HG02588 (cell line): ENCODE results near the gene MRPS27.

Experiments used
- ATAC-seq: cut with Tn5 transposase; IDR thresholded peaks from one replicate; pipeline ENCODE4 v1.9.1; 2021; ENCODE audit warnings: mild to moderate bottlenecking, moderate library complexity; ENCODE audit not compliant: unreplicated experiment

Gene MRPS27

DNA sequence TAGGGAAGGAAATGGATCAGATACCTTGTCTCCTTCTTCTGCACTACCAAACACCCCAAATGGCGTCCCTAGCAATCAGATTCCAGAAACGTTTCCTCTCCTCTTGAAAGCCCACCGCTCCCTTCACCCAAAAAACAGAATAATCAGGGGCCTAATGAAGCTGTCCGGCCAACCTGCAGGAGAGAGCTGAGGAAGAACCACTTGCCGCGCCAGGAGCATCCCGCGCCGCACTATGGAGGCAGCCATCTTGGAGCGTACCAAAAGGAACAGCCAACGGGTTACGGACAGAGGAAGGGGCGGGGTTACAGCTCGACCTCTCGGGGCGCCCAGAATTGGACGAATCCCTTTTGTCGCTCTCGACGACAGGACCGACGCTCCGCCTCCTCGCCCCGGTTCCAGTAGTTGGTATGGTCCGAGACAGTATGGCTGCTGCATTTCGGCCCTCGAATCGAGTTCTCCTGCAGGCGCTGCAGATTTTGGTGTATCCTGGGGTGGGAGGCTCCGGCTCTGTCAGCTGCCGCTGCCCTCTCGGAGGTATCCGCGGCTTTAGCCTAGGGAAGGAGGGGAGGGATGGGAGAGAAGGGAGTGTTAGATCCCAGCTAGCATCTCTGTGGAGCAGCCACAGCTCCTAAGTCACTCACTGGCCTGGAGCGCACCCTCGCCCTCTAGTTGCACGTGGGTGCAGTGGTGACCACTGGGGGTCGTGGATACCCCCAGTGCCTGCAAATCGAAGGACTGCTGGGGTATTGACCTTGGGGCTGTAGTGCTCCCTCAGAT, at the start of gene MRPS27, which contains the start of gene PTCD2:
Gene MRPS27 (minus strand): TSS at position 265 of the 777 bp plus-strand sequence. CDS start 19 bp downstream, at position 246.
Gene PTCD2 (plus strand): TSS at position 398 of the 777 bp plus-strand sequence. CDS start 10 bp downstream, at position 408.
- peak; percentile 99 for ATAC-seq

- no peak for ATAC-seq
Measured at GRCh38 chr5:72369711-72370110, 49.7 kb upstream of the MRPS27 start.

GRCh38 chr5:72369301-72369700, 49.3 kb upstream of the MRPS27 start:
- ATAC-seq: no peak

GRCh38 chr5:72368271-72368670, 48.2 kb upstream of the MRPS27 start:
- no peak for ATAC-seq

DNA sequence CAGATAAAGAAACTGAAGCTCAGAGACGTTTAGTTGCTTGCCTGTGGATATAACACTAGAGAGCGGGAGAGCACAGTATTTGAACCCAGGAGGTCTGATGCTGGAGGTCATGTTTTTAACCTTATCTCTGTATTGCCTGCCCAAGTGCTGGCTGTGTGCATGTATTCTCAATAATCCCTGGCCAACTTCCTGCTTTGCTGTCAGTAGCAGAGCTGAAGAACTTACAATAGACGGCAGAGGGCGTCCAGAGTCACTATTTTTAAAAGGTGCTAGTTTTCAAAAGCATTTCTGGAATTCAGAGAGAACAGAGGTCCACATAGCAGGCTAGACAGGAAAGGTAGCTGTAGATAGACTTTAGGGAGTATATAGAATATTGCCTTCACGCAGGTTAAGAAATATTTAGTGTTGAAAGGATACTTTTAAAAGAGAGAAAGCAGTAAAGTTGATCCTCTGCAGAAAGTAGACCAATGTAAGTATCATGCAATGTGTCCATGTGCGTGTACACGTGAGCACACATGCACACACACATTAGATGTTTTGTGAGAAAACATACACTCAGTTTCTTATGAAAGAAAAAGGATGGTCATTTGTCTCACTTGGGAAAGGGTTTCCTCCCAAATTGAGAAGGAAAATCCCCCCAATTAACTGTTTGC, 46.4 kb upstream of the MRPS27 start:
- ATAC-seq: peak; percentile 65

- ATAC-seq: no peak
Measured at GRCh38 chr5:72364951-72365350, 44.9 kb upstream of the MRPS27 start.

DNA sequence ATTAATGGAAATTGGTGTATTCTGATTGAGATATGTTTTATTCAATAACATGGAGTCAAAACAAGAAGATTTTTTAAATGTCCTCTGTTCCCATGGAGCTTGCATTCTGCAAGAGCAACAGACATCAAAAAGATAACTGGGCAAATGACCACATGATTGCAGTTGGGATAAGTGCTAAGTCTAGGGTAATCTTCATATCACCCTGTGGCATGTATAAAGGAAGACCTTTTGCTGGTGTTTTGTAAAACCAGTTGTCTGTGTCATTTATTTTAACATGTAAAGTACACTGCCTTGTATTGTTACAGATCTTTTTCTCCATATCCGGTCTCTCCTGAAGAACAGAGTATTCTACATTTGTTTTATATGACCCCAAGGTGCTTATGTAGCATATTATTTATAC, 44.1 kb upstream of the MRPS27 start:
- no peak for ATAC-seq

DNA sequence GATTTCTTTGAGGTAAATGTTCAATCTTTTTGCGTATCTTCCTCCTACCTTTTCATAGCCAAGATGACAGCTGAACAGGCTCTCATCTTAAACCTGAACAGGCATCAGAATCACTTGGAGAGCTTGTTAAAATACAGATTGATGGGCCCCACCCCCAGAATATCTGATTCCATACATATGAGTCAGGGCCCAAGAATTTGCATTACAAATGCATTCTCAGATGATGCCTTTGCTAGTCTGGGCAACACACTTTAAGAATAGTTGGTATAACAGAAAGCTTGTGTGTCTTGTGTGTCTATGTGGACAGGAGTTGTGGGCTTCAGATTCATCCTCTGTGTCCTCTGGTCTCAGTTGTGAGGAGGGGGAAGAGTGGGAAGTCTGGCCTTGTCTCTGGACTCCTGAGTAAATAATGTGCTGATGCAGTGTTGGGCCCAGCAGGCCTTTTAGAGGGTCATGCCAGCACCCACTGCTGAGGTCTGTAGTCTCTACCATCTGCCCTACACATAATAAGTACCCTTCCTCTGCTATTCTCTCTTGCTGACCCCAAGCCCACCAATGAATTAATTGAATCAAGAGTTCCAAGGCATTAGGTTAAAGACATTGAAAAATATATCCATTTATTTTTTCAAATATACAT, 43.2 kb upstream of the MRPS27 start:
- no peak for ATAC-seq

DNA sequence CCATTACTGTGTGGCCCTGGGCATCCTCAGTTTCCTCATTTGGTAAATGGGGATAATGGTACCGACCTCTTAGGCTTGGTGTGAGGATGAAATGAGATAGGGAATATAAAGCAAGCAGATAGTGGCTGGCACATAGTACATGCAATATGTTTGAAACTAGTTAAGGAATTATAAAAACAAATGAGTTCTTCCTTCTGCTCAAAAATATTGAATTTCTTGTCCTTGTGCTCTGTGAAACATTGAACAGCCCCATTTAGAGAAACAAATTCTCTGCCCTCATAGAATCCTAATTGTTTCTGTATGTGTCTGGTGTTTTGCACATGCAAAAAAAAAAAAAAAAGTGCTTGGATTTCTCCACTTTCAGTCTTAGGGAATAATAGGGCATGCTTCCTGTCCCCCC, 39.8 kb upstream of the MRPS27 start:
- no peak for ATAC-seq

GRCh38 chr5:72358925-72359324, 38.9 kb upstream of the MRPS27 start:
- ATAC-seq: no peak

DNA sequence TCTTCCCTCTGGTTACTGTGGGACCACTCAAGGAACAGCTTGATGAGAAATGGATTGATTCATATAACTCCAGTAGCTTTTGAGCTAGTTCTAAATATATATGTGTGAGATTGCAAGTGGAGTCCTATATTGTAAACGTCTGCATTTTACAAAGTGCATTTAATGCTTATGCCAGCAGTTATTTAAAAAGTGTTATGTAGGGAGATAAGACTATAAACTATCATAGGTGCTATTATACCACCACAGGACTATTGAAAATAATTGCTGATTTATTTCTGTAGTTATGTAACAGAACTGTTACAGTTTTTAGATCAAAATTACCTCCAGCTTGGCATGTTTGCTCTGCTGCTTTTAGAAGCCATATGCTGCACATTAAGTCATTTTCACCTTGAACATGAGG, 36.3 kb upstream of the MRPS27 start:
- no peak for ATAC-seq

- ATAC-seq: no peak
Measured at GRCh38 chr5:72355706-72356299, 35.8 kb upstream of the MRPS27 start.

GRCh38 chr5:72353046-72353445, 33.0 kb upstream of the MRPS27 start:
- no peak for ATAC-seq

- no peak for ATAC-seq
Measured at GRCh38 chr5:72352616-72353015, 32.6 kb upstream of the MRPS27 start.

DNA sequence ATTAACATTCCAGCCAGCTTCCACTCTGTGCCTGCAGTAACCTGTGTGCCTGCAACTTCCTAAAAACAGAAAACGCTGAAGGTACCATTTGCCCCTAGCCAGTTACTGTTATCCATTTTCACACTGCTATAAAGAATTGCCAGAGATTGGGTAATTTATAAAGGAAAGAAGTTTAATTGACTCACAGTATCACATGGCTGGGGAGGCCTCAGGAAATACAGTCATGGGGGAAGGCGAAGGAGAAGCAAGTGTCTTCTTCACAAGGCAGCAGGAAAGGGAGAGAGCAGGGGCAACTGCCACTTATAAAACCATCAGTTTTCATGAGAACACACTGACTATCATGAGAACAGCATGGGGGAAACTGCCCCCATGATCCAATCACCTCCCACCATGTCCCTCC, 31.3 kb upstream of the MRPS27 start:
- no peak for ATAC-seq

GRCh38 chr5:72347801-72348308, 27.8 kb upstream of the MRPS27 start:
- ATAC-seq: no peak

- ATAC-seq: no peak
Measured at GRCh38 chr5:72346398-72346797, 26.4 kb upstream of the MRPS27 start.

- no peak for ATAC-seq
Measured at GRCh38 chr5:72338689-72339209, 18.7 kb upstream of the MRPS27 start.

- no peak for ATAC-seq
Measured at GRCh38 chr5:72337159-72337558, 17.1 kb upstream of the MRPS27 start.

GRCh38 chr5:72330712-72331111, 10.7 kb upstream of the MRPS27 start:
- no peak for ATAC-seq

DNA sequence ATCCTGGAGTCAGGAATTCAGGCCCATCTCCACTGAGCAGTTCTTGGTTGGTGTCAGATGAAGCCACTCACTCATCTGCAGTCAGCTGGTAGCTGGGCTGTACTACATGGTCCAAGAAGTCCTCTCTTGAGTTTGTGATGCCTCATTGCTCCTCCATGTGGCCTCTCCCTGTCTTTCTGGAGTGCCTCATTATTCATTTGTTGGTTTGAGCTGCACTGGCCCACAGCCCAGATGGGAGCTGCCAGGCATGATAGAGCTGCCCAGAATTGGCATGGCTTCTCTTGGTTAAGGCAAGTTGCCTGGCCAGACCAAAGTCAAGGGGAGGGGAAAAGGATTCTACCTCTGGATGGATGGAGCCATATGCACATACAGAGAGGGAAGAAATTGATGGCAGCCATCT, 8.1 kb upstream of the MRPS27 start:
- ATAC-seq: no peak
